Hepatocyte (in vitro differentiated cells): ENCODE results near the gene LARP1B. TPM values are rescaled to one million over a fixed set of nuclear protein-coding genes. Genes with fewer than 3 reads are reported as not detected.

Experiments used
- DNase-seq: peaks from one replicate; pipeline ENCODE4 v3.0.0-alpha.2; 2016; ENCODE audit warnings: low spot score
- H2AFZ ChIP-seq: fragments of 200-600 bp; sonication (generic); 2 replicates; pipeline ENCODE4 v1.6.0; 2016; ENCODE audit warnings: antibody characterized with exemption, mild to moderate bottlenecking
- H3K27ac ChIP-seq: fragments of 200-600 bp; sonication (generic); 2 replicates; pipeline ENCODE4 v1.5.1; 2016; ENCODE audit warnings: mild to moderate bottlenecking
- H3K27me3 ChIP-seq: fragments of 200-600 bp; sonication (generic); 2 replicates; pipeline ENCODE4 v1.6.1; 2016
- H3K36me3 ChIP-seq: fragments of 200-600 bp; sonication (generic); replicated peaks from 2 replicates; pipeline ENCODE4 v1.5.1; 2016; ENCODE audit warnings: low read depth; ENCODE audit not compliant: insufficient read depth
- H3K4me1 ChIP-seq: fragments of 200-600 bp; sonication (generic); 2 replicates; pipeline ENCODE4 v1.5.1; 2016; ENCODE audit warnings: mild to moderate bottlenecking, moderate library complexity; ENCODE audit not compliant: insufficient read depth
- H3K4me2 ChIP-seq: fragments of 200-600 bp; sonication (generic); 2 replicates; pipeline ENCODE4 v1.6.0; 2016
- H3K4me3 ChIP-seq: fragments of 200-600 bp; sonication (generic); 2 replicates; pipeline ENCODE4 v1.5.1; 2016; ENCODE audit warnings: mild to moderate bottlenecking
- H3K79me2 ChIP-seq: fragments of 200-600 bp; sonication (generic); 2 replicates; pipeline ENCODE4 v1.6.0; 2017; ENCODE audit warnings: mild to moderate bottlenecking
- H3K9me2 ChIP-seq: fragments of 200-600 bp; sonication (generic); replicated peaks from 2 replicates; pipeline ENCODE4 v1.6.0; 2017; ENCODE audit warnings: mild to moderate bottlenecking; ENCODE audit not compliant: insufficient read depth
- H3K9me3 ChIP-seq: fragments of 200-600 bp; sonication (generic); 2 replicates; pipeline ENCODE4 v1.5.1; 2016; ENCODE audit warnings: low read depth, mild to moderate bottlenecking
- H4K20me1 ChIP-seq: fragments of 200-600 bp; sonication (generic); 2 replicates; pipeline ENCODE4 v1.6.0; 2016; ENCODE audit warnings: mild to moderate bottlenecking; ENCODE audit not compliant: insufficient read depth, poor library complexity, severe bottlenecking
- CTCF ChIP-seq: fragments of 200-600 bp; sonication (generic); IDR thresholded peaks from 2 replicates; pipeline ENCODE4 v1.5.1; 2016; ENCODE audit warnings: antibody characterized with exemption, mild to moderate bottlenecking; ENCODE audit not compliant: poor library complexity
- EZH2 ChIP-seq: fragments of 200-600 bp; sonication (generic); IDR thresholded peaks from 2 replicates; pipeline ENCODE4 v1.6.1; 2016; ENCODE audit warnings: antibody characterized with exemption, mild to moderate bottlenecking, borderline replicate concordance
- EZH2phosphoT487 ChIP-seq: fragments of 200-600 bp; sonication (generic); IDR thresholded peaks from one replicate; pipeline ENCODE4 v1.6.1; 2018; ENCODE audit warnings: antibody characterized with exemption, mild to moderate bottlenecking, low read depth, moderate library complexity; ENCODE audit not compliant: unreplicated experiment, severe bottlenecking
- WGBS: methylation state at CpG from one replicate; pipeline ENCODE4 v1.1.6; 2016; ENCODE audit warnings: low lambda C conversion rate; ENCODE audit errors: missing lambda C conversion rate; 5-methylcytosine and 5-hydroxymethylcytosine counted together
- polyA plus RNA-seq: library from polyadenylated mRNA; unstranded; fragments of >200 nt; fragmentation: Nextera tagmentation; extraction: Ambion mirVana; gene quantifications from 2 replicates; pipeline ENCODE4 v1.2.1, GENCODE V29; 2016
- total RNA-seq: library from RNA; depleted of rRNA; stranded (reverse); fragments of >200 nt; gene quantifications from 2 replicates; pipeline ENCODE4 v1.2.3, GENCODE V29; 2014

The LARP1B gene
- total and polyA plus RNA-seq, 2 experiments from 2014 or later = 12.4 to 30.7 TPM

- Histone ChIP-seq H3K4me2 (no peak overlapping the region), H3K4me1 (no peaks in the 10 kb centered on the region), H3K27me3 (no peaks in the 10 kb centered on the region), H3K4me3 (no peak overlapping the region), H3K79me2 (no peaks in the 10 kb centered on the region), H4K20me1 (no peaks in the 10 kb centered on the region), H2AFZ (no peak overlapping the region), H3K36me3 (no peaks in the 10 kb centered on the region), H3K9me2 (no peaks in the 10 kb centered on the region), H3K9me3 (no peaks in the 10 kb centered on the region), H3K27ac (no peak overlapping the region)
- DNase-seq = no peak
- TF ChIP-seq CTCF = no peak
- WGBS = 93% methylated on average over 1 of the region's 1 CpG
Measured at GRCh38 chr4:128177498-128177897, 116.4 kb downstream of the LARP1B start.

DNA sequence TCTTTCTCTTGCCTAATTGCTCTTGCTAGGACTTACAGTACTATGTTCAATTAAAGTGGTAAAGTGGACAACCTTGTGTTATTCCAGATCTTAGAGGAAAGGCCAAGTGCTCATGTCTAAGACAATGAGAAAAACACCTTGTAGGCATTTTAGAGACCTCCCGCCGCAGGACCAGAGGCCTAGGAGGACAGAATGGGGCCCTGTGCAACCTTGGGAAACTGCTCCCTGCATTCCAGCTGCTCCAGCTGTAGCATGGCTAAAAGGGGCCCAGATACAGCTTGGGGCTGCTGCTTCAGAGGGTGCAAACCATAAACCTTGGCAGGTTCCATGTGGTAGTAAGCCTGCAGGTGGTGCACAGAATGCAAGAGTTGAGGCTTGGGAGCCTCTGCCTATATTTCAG, 125.5 kb downstream of the LARP1B start:
- H2AFZ ChIP-seq = no peak overlapping the region
- no peak overlapping the region for H3K4me2 ChIP-seq
- no peaks in the 10 kb centered on the region for H4K20me1 ChIP-seq
- 100% methylated on average over 2 of the region's 2 CpGs for WGBS
- no peaks in the 10 kb centered on the region for H3K9me3 ChIP-seq
- peaks cover 3% of the 10 kb centered on the region for H3K4me1 ChIP-seq
- H3K9me2 ChIP-seq = no peaks in the 10 kb centered on the region
- H3K27ac ChIP-seq = no peak overlapping the region
- no peaks in the 10 kb centered on the region for H3K27me3 ChIP-seq
- TF ChIP-seq EZH2phosphoT487 (no peak), CTCF (no peak), EZH2 (no peak)
- no peak for DNase-seq
- no peaks in the 10 kb centered on the region for H3K79me2 ChIP-seq
- no peak overlapping the region for H3K4me3 ChIP-seq
- H3K36me3 ChIP-seq = no peaks in the 10 kb centered on the region

DNA sequence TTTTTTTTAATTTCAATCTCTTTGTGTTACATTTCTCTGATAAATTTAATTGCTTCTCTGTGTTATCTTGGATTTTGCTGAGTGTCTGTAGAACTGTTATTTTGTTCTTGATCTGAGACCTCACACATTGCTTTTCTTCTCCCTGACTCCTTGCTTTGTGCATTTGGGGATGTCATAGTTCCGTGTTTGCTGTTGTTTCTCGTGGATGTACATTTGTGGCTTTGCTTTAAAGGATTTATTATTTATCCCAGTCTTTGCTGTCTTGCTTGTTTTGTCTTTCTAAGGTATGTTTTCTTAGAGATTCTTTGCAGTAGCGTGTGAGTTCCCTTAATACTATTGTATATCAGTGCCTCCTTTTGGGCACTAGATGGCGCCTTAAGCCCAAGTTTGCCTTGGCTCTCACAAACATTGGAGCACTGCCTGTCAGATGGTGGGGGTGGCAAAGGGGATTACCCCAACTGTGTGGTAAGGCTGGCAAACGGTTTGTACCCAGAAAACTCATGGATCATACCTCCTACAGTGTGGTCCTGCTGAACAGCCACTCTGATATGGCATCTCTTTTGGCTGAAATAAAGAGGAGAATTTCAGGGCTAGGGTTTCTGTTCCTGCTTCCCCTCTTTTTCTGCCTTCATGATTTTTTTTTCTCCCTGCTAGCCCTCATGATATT, 130.1 kb downstream of the LARP1B start:
- Histone ChIP-seq H3K9me3 (no peaks in the 10 kb centered on the region), H3K9me2 (no peaks in the 10 kb centered on the region), H3K4me1 (peaks cover 4% of the 10 kb centered on the region), H3K4me2 (no peak overlapping the region), H2AFZ (no peak overlapping the region), H3K79me2 (no peaks in the 10 kb centered on the region), H3K27me3 (no peaks in the 10 kb centered on the region), H3K27ac (no peak overlapping the region), H3K36me3 (no peaks in the 10 kb centered on the region), H4K20me1 (no peaks in the 10 kb centered on the region), H3K4me3 (no peak overlapping the region)
- TF ChIP-seq CTCF = peak; percentile 92
- no peak for TF ChIP-seq EZH2
- peak; percentile 83 for DNase-seq
- WGBS = 3% methylated on average over 5 of the region's 5 CpGs
